ENCODE data around the gene ZNF423.

DNA sequence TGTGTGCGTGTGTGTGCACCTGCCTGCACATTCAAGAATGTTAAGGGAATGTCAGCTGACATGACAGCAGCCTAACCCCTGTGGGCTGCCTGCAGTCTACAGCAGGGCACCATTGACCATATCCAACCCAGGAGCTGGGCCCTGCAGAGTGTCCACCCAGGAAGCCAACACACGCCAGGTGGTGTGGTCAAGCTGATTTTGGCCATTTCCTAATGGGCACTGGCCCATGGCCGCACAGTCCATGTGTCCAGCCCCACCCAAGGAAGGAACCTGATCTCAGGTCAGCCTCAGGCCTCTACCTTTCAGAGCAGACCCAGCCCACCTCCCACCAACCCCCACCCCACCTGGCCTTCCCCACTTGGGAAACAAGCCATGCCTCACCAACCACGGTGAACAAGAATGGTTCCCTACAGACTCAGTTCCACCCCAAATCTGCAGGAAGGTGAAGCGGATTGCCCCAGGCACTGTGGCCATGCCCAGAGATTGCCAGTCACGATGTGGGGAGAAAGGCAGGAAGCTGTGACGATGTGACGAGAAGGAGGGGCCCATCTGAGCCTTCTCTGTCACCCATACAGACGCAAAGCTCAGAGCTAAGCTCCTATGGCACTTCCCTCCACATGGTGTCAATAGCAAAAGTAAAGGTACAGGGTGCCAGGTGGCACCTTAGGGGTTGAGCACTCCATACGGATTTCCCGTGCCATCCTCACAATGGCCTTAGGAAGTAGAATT, 77.5 kb downstream of the ZNF423 start:
- TF ChIP-seq CTCF (IDR thresholded peaks at IDR 0.05; ENCODE audit: low read length) (no peak), EZH2 (IDR thresholded peaks at IDR 0.05; ENCODE audit: borderline replicate concordance, low read length) (no peak)
